Panc1 (cell line): ENCODE data around the gene HELZ. TPM values are rescaled to one million over a fixed set of nuclear protein-coding genes. Genes with fewer than 3 reads are reported as not detected.

Source experiments
- ATAC-seq: fragments of 200-7000 bp; cut with Tn5 transposase; 2 replicates; pipeline ENCODE4 v1.9.1; 2020; ENCODE audit warnings: mild to moderate bottlenecking, moderate library complexity
- BruUV-seq: library from RNA; stranded (reverse); fragments of 400-500 nt; replicated peaks from 2 replicates; lab custom pipeline; 2021; lab: Mats Ljungman, UMichigan
- CTCF ChIA-PET: fragments of 300-600 bp; sonication (Branson Sonifier 250); formaldehyde crosslinking; loops from one replicate; lab custom pipeline; 2022; ENCODE audit warnings: antibody characterized with exemption; lab: Charles Lee
- POLR2A ChIA-PET: fragments of 300-600 bp; sonication (Branson Sonifier 250); formaldehyde crosslinking; loops from one replicate; lab custom pipeline; 2022; ENCODE audit warnings: antibody characterized with exemption; lab: Charles Lee
- DNase-seq: peaks from one replicate; pipeline ENCODE4 v3.0.0-alpha.2; 2010; ENCODE audit warnings: low read depth, low spot score
- H3K27ac ChIP-seq: 2 replicates; pipeline ENCODE4 v1.5.1; 2011; ENCODE audit warnings: mild to moderate bottlenecking, low read length, inconsistent platforms
- H3K27me3 ChIP-seq: fragments of 200-500 bp; sonication (Bioruptor generic); 2 replicates; pipeline ENCODE4 v1.6.0; 2014; ENCODE audit warnings: low read length, inconsistent platforms; ENCODE audit not compliant: control insufficient read depth, insufficient read depth
- H3K36me3 ChIP-seq: fragments of 200-500 bp; sonication (Bioruptor generic); 2 replicates; pipeline ENCODE4 v1.5.1; 2014; ENCODE audit warnings: inconsistent platforms, mild to moderate bottlenecking, low read length, moderate library complexity; ENCODE audit not compliant: control insufficient read depth, insufficient read depth
- H3K4me1 ChIP-seq: 2 replicates; pipeline ENCODE4 v1.5.1; 2011; ENCODE audit warnings: inconsistent platforms, mild to moderate bottlenecking, low read length, moderate library complexity; ENCODE audit not compliant: control insufficient read depth, insufficient read depth
- H3K4me3 ChIP-seq, 2 experiments: 2 replicates each; pipeline ENCODE4 v1.5.1; 2011 to 2012; ENCODE audit warnings: low read depth in 2 of 2, low read length in 2 of 2, mild to moderate bottlenecking in 2 of 2, inconsistent platforms in 1 of 2, moderate library complexity in 1 of 2
- H3K9me3 ChIP-seq: fragments of 200-500 bp; sonication (Bioruptor generic); 2 replicates; pipeline ENCODE4 v1.5.1; 2014; ENCODE audit warnings: low read depth, mild to moderate bottlenecking, inconsistent platforms, low read length, moderate library complexity; ENCODE audit not compliant: control insufficient read depth, insufficient read depth
- CTCF ChIP-seq: fragments of 450-650 bp; IDR thresholded peaks from 2 replicates; pipeline ENCODE4 v1.5.1; 2017; ENCODE audit warnings: mild to moderate bottlenecking
- POLR2AphosphoS5 ChIP-seq: IDR thresholded peaks from 2 replicates; pipeline ENCODE4 v1.6.1; 2012; ENCODE audit warnings: mild to moderate bottlenecking, low read depth, low read length, moderate library complexity
- REST ChIP-seq, 2 experiments: IDR thresholded peaks; 2 replicates each; pipeline ENCODE4 v1.6.1; 2011 to 2012; ENCODE audit warnings: low read depth in 2 of 2, control low read depth in 1 of 2, low read length in 1 of 2, mild to moderate bottlenecking in 1 of 2, moderate library complexity in 1 of 2; ENCODE audit not compliant: insufficient read depth in 1 of 2
- SIN3A ChIP-seq: IDR thresholded peaks from 2 replicates; pipeline ENCODE4 v1.6.1; 2012; ENCODE audit warnings: low read depth, mild to moderate bottlenecking, low read length, moderate library complexity, borderline replicate concordance; ENCODE audit not compliant: insufficient read depth
- TCF7L2 ChIP-seq: IDR thresholded peaks from 2 replicates; pipeline ENCODE4 v1.6.1; 2011; ENCODE audit warnings: mild to moderate bottlenecking, low read depth, low read length, inconsistent platforms
- in situ Hi-C: cut with HindIII; loops from 2 replicates; pipeline ENCODE4 v1.10.0; 2016; ENCODE audit warnings: low sequenced_read_pairs, low pct_unique_long_range_greater_than_20kb
- intact Hi-C: fragments of 100-400 bp; cut with micrococcal nuclease; formaldehyde crosslinking; loops from one replicate; pipeline ENCODE4 v1.10.0; 2022; ENCODE audit not compliant: unreplicated experiment
- total RNA-seq: library from RNA; stranded (reverse); gene quantifications from one replicate; pipeline ENCODE4 v1.2.1, GENCODE V29; 2021; ENCODE audit not compliant: unreplicated experiment

Gene HELZ
- total RNA-seq, 1 experiment from 2014 or later: 15.0 TPM

DNA sequence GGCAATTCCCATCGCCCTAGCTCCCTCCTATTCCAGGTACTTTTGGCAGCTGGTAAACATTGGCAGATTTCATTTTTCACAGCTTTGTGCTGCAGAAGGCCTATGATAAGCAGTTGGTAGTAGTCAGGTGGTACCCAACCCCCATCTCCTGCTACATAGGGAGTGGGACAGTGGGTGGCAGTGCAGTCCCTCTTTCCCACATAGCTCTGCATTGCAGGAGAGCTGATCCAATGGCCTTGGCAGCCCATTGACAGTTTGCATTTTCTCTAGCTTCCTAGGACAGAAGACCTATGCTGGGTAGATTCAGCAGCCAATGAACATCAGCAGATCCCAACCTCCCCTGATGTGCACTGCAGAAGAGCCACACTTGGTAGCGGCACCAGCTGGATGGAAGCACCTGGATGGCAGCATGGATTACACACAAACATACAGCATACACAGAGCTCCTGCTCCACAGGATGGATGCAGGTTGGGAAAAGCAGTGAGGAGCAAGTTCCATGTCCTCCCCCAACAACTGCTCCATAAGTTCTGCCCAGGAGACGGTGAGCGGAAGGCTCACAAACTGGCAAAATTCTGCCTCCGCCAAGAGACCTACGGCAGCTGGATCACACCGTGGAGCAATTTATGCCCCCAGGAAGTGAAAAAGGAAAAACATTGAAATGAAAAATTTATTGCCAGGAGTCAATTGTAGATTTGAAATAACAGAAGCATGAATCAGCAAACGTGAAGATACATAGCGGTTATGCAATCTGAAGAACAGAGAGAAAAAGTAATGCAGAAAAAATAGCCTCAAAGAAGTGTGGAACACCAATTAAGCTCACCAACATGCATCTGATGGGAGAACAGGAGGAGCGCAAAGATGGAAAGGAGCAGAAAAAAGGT lies 105.0 kb downstream of the HELZ start:
- ChIA-PET CTCF (no interaction called here), POLR2A (no interaction called here)
- Histone ChIP-seq H3K4me3 (no peak overlapping the region), H3K9me3 (no peaks in the 10 kb centered on the region), H3K27ac (no peak overlapping the region), H3K36me3 (no peaks in the 10 kb centered on the region), H3K27me3 (no peaks in the 10 kb centered on the region), H3K4me1 (no peaks in the 10 kb centered on the region)
- no TSS peak for BruUV-seq
- ATAC-seq (no peak), DNase-seq (no peak)
- TF ChIP-seq REST (IDR thresholded peaks at IDR 0.05; ENCODE audit: insufficient read depth in 1 of 2, low read depth in 2 of 2, low read length in 1 of 2): no peak
- TF ChIP-seq CTCF: no peak
- no peak for TF ChIP-seq POLR2AphosphoS5
- no peak for TF ChIP-seq SIN3A
- in situ Hi-C loops: no loop called here
- intact Hi-C loops: no loop called here

DNA sequence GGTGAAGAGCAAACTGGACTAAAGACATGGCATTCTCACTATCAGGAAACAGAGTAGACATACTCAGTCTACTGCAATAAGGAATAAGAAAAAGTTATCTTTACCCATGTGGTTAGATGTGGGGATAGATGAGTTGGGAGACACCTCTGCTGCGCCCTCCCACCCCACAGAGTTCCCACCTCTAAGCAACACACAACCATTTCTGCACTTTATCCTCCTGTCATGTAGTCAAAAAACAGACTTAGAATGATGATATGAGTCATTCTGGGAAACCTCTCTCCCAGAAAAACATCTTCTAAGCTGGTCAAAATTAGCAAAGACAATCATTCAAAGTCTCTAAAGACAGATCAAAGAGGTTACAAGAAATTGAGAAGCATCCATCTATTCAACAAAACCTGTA lies 105.7 kb downstream of the HELZ start:
- intact Hi-C loops: no loop called here
- no peak overlapping the region for H3K4me3 ChIP-seq

More for the DNA sequence above, 105.7 kb downstream of the HELZ start:
- no peak overlapping the region for H3K27ac ChIP-seq
- POLR2A ChIA-PET: no interaction called here
- no peaks in the 10 kb centered on the region for H3K36me3 ChIP-seq
- TF ChIP-seq CTCF (no peak), TCF7L2 (no peak), REST (IDR thresholded peaks at IDR 0.05; ENCODE audit: insufficient read depth in 1 of 2, low read depth in 2 of 2, low read length in 1 of 2) (no peak), POLR2AphosphoS5 (no peak), SIN3A (no peak)
- no peaks in the 10 kb centered on the region for H3K4me1 ChIP-seq
- in situ Hi-C loops: no loop called here
- no peaks in the 10 kb centered on the region for H3K9me3 ChIP-seq
- H3K27me3 ChIP-seq: no peaks in the 10 kb centered on the region
- BruUV-seq: no TSS peak
- no peak for DNase-seq
- no peak for ATAC-seq
- CTCF ChIA-PET: no interaction called here
